CD14-positive monocyte (primary cell): ENCODE results near the gene DPP6. TPM values are rescaled to one million over a fixed set of nuclear protein-coding genes. Genes with fewer than 3 reads are reported as not detected.

Experiments used
- DNase-seq, 3 donors: peaks; one replicate each; pipeline ENCODE4 v3.0.0-alpha.2; 2011 to 2022
- H2AFZ ChIP-seq: 2 replicates; pipeline ENCODE4 v1.6.0; 2012; ENCODE audit warnings: mild to moderate bottlenecking, low read depth, low read length, inconsistent platforms; ENCODE audit not compliant: insufficient read depth, poor library complexity, severe bottlenecking
- H3K27ac ChIP-seq, 2 donors: 1 replicate in 1 of 2; 2 replicates in 1 of 2; pipeline ENCODE4 v1.5.1; 2012 to 2013; ENCODE audit warnings: low read length in 2 of 2, control low read depth in 1 of 2, inconsistent platforms in 1 of 2, low read depth in 1 of 2, mild to moderate bottlenecking in 1 of 2
- H3K27me3 ChIP-seq, 2 donors: one replicate each; pipeline versions ENCODE4 v1.6.0 to v1.6.1; 2011 to 2013; ENCODE audit warnings: low read length in 2 of 2; ENCODE audit not compliant: control insufficient read depth in 2 of 2, insufficient read depth in 2 of 2
- H3K36me3 ChIP-seq, 2 donors: replicated peaks in 1 of 2; 1 replicate in 1 of 2; 2 replicates in 1 of 2; pipeline versions ENCODE4 v1.5.1 to v1.6.1; 2012 to 2013; ENCODE audit warnings: low read length in 2 of 2, control low read depth in 1 of 2, inconsistent platforms in 1 of 2, mild to moderate bottlenecking in 1 of 2; ENCODE audit not compliant: insufficient read depth in 2 of 2, control insufficient read depth in 1 of 2
- H3K4me1 ChIP-seq, 2 donors: 1 replicate in 1 of 2; 2 replicates in 1 of 2; pipeline versions ENCODE4 v1.5.1 to v1.6.1; 2012 to 2013; ENCODE audit warnings: low read length in 2 of 2, control low read depth in 1 of 2, inconsistent platforms in 1 of 2, mild to moderate bottlenecking in 1 of 2, moderate library complexity in 1 of 2; ENCODE audit not compliant: insufficient read depth in 2 of 2, control insufficient read depth in 1 of 2
- H3K4me2 ChIP-seq: replicated peaks from 2 replicates; pipeline ENCODE3; 2012; ENCODE audit warnings: low read length, moderate library complexity, mild to moderate bottlenecking; ENCODE audit not compliant: poor library complexity, severe bottlenecking; ENCODE audit errors: extremely low read depth
- H3K4me3 ChIP-seq, 3 experiments: fragments of 200-600 bp in 1 of 3; sonication (generic) in 1 of 3; replicated peaks in 1 of 3; 1 replicate in 2 of 3; 2 replicates in 1 of 3; pipeline ENCODE4 v1.5.1; 2011 to 2013; ENCODE audit warnings: low read length in 3 of 3, mild to moderate bottlenecking in 3 of 3, control low read depth in 2 of 3, low read depth in 2 of 3, inconsistent platforms in 1 of 3, moderate library complexity in 1 of 3
- H3K79me2 ChIP-seq: 2 replicates; pipeline ENCODE4 v1.6.0; 2012; ENCODE audit warnings: mild to moderate bottlenecking, control low read depth, inconsistent platforms, low read length, moderate library complexity; ENCODE audit not compliant: insufficient read depth
- H3K9ac ChIP-seq: 2 replicates; pipeline ENCODE4 v1.6.0; 2017; ENCODE audit warnings: low read length, mild to moderate bottlenecking; ENCODE audit not compliant: insufficient read depth, poor library complexity, severe bottlenecking
- H3K9me3 ChIP-seq, 2 donors: replicated peaks in 1 of 2; 1 replicate in 1 of 2; 2 replicates in 1 of 2; pipeline versions ENCODE4 v1.5.1 to v1.6.1; 2012 to 2013; ENCODE audit warnings: low read length in 2 of 2, control low read depth in 1 of 2; ENCODE audit not compliant: control insufficient read depth in 1 of 2, insufficient read depth in 1 of 2
- H4K20me1 ChIP-seq: 2 replicates; pipeline ENCODE4 v1.6.0; 2012; ENCODE audit warnings: mild to moderate bottlenecking, low read length, control low read depth, moderate library complexity; ENCODE audit not compliant: insufficient read depth
- H3K27ac Mint-ChIP-seq, 7 donors: one replicate each; pipeline ENCODE4 v1.8.0; 2020; ENCODE audit warnings: mild to moderate bottlenecking in 7 of 7, mixed read lengths in 7 of 7, moderate library complexity in 6 of 7, inconsistent platforms in 2 of 7
- H3K27me3 Mint-ChIP-seq, 3 donors: one replicate each; pipeline ENCODE4 v1.8.0; 2021 to 2022; ENCODE audit warnings: low read depth in 3 of 3, mild to moderate bottlenecking in 3 of 3, mixed read lengths in 3 of 3, moderate library complexity in 3 of 3, inconsistent platforms in 1 of 3
- H3K36me3 Mint-ChIP-seq, 2 donors: one replicate each; pipeline ENCODE4 v1.8.0; 2020; ENCODE audit warnings: mixed read lengths in 2 of 2, inconsistent platforms in 1 of 2, mild to moderate bottlenecking in 1 of 2
- H3K4me1 Mint-ChIP-seq: one replicate; pipeline ENCODE4 v1.8.0; 2020; ENCODE audit warnings: mild to moderate bottlenecking, mixed read lengths
- H3K4me3 Mint-ChIP-seq, 2 donors: one replicate each; pipeline ENCODE4 v1.8.0; 2020; ENCODE audit warnings: mild to moderate bottlenecking in 2 of 2, mixed read lengths in 2 of 2, moderate library complexity in 1 of 2
- H3K9me3 Mint-ChIP-seq, 7 donors: one replicate each; pipeline ENCODE4 v1.8.0; 2020 to 2022; ENCODE audit warnings: mixed read lengths in 7 of 7, mild to moderate bottlenecking in 6 of 7, moderate library complexity in 6 of 7, inconsistent platforms in 2 of 7
- WGBS: methylation state at CpG from one replicate; pipeline ENCODE4 v1.1.5; 2013; ENCODE audit warnings: missing lambda C conversion rate; ENCODE audit not compliant: insufficient coverage; 5-methylcytosine and 5-hydroxymethylcytosine counted together
- intact Hi-C, 2 donors: fragments of 100-400 bp; cut with micrococcal nuclease; formaldehyde crosslinking; loops; one replicate each; pipeline versions ENCODE4 v1.15.0 to v1.15.1; 2023
- polyA plus RNA-seq, 3 donors: library from polyadenylated mRNA; depleted of rRNA in 1 of 3; unstranded in 2 of 3; stranded (reverse) in 1 of 3; fragments of 300-500 nt in 2 of 3; fragments of >200 nt in 1 of 3; fragmentation: Illumina TruSeq in 2 of 3; gene quantifications; 1 replicate in 2 of 3; 2 replicates in 1 of 3; pipeline ENCODE4 v1.2.3, GENCODE V29; 2012 to 2021
- TF ChIP-seq, protein P1 (sequence below): fragments of 200-600 bp; IDR thresholded peaks from one replicate; pipeline ENCODE4 v1.8.0; 2022; ENCODE audit warnings: antibody characterized with exemption, mild to moderate bottlenecking

Gene DPP6
- polyA plus RNA-seq, 3 donors, result not detected

DNA sequence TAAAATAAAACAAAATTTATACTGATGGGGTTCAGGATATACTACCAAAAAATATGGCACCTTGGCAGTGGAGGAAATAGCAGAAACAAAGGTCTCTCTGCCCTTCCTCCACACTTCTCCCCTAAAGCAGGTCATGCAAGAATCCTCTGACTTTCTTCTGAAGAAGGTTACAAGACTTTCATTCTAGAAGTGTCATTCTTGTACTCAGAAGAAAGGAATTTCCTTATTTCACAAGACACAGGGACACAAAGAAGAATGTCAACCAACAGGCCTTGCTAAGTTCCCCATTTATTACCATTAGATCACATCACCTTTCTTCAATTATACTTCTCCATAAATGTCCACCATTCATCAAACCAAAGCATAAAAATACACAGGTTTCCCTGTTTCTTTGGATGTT is 480.6 kb downstream of the DPP6 start:
- H3K27me3 Mint-ChIP-seq, result peaks cover 0 to 3% (median 0%) of the 10 kb centered on the region in 3 donors
- Histone ChIP-seq H3K27me3 (no peaks in the 10 kb centered on the region), H3K4me2 (no peak overlapping the region), H3K9ac (no peak overlapping the region), H3K27ac (no peak overlapping the region), H3K79me2 (no peaks in the 10 kb centered on the region), H3K36me3 (no peaks in the 10 kb centered on the region), H3K4me3 (no peak overlapping the region), H3K4me1 (no peaks in the 10 kb centered on the region), H2AFZ (no peak overlapping the region), H4K20me1 (no peaks in the 10 kb centered on the region), H3K9me3 (peaks cover 6 to 7% of the 10 kb centered on the region in 2 donors)
- no peak overlapping the region for H3K27ac Mint-ChIP-seq
- TF ChIP-seq, protein P1, sequence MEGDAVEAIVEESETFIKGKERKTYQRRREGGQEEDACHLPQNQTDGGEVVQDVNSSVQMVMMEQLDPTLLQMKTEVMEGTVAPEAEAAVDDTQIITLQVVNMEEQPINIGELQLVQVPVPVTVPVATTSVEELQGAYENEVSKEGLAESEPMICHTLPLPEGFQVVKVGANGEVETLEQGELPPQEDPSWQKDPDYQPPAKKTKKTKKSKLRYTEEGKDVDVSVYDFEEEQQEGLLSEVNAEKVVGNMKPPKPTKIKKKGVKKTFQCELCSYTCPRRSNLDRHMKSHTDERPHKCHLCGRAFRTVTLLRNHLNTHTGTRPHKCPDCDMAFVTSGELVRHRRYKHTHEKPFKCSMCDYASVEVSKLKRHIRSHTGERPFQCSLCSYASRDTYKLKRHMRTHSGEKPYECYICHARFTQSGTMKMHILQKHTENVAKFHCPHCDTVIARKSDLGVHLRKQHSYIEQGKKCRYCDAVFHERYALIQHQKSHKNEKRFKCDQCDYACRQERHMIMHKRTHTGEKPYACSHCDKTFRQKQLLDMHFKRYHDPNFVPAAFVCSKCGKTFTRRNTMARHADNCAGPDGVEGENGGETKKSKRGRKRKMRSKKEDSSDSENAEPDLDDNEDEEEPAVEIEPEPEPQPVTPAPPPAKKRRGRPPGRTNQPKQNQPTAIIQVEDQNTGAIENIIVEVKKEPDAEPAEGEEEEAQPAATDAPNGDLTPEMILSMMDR, result no peak
- DNase-seq, result no peak
- peaks cover 3 to 8% (median 5%) of the 10 kb centered on the region in 7 donors for H3K9me3 Mint-ChIP-seq
- no peaks in the 10 kb centered on the region for H3K36me3 Mint-ChIP-seq
- no peak overlapping the region for H3K4me3 Mint-ChIP-seq
- H3K4me1 Mint-ChIP-seq, result no peaks in the 10 kb centered on the region
- intact Hi-C loops, result no loop called here

DNA sequence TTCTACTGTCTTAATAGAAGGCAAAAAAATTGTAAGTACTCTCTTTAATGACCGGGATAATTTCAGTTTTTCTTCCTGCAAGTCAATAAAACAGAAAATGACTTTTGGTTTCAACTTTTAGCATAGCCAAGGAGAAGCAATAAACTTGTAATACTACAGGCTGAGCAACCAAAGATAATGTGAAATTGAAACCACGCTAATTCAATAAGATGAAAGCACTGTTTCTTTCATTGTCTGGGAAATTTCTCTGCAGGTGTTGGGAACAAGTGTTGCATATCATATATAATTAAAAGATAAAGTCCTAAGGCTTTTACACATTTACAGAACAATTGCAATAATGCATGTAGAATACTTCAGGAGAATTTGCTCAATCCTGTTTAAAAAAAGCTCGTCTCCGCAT is 488.4 kb downstream of the DPP6 start:
- Mint-ChIP-seq H3K27me3 (peaks cover 0 to 3% (median 3%) of the 10 kb centered on the region in 3 donors), H3K9me3 (peaks cover 0 to 10% (median 5%) of the 10 kb centered on the region in 7 donors), H3K4me1 (no peaks in the 10 kb centered on the region), H3K4me3 (no peak overlapping the region), H3K36me3 (no peaks in the 10 kb centered on the region), H3K27ac (no peak overlapping the region)
- Histone ChIP-seq H4K20me1 (no peaks in the 10 kb centered on the region), H3K9ac (no peak overlapping the region), H3K4me3 (no peak overlapping the region), H2AFZ (no peak overlapping the region), H3K4me1 (no peaks in the 10 kb centered on the region), H3K27me3 (no peaks in the 10 kb centered on the region), H3K9me3 (peaks cover 0 to 6% of the 10 kb centered on the region in 2 donors), H3K79me2 (no peaks in the 10 kb centered on the region), H3K36me3 (no peaks in the 10 kb centered on the region), H3K4me2 (no peak overlapping the region), H3K27ac (no peak overlapping the region)
- no peak for DNase-seq
- intact Hi-C loops, result no loop called here
- WGBS, result no CpG with 5 or more reads among the region's 4 CpGs
- TF ChIP-seq, protein P1, result no peak
